SK-N-SH (cell line): ENCODE data around the gene RABL6. TPM values are rescaled to one million over a fixed set of nuclear protein-coding genes. Genes with fewer than 3 reads are reported as not detected.

Experiments
- CTCF ChIA-PET: fragments of 300-600, 350-600 bp; formaldehyde crosslinking; extraction: SDS; loops from one replicate; lab custom pipeline; 2021; lab: Yijun Ruan, JAX
- POLR2A ChIA-PET: fragments of 350-600 bp; sonication (Branson Sonifier 250); formaldehyde crosslinking; extraction: SDS; loops from one replicate; lab custom pipeline; 2020; ENCODE audit warnings: antibody characterized with exemption, inconsistent platforms; lab: Yijun Ruan, JAX
- DNase-seq: peaks from one replicate; pipeline ENCODE4 v3.0.0; 2012
- H2AFZ ChIP-seq: fragments of 200-600 bp; sonication (generic); 2 replicates; pipeline ENCODE4 v1.8.1; 2016; ENCODE audit warnings: antibody characterized with exemption, mild to moderate bottlenecking, low read depth
- H3F3A ChIP-seq: fragments of 200-600 bp; sonication (generic); replicated peaks from 2 replicates; pipeline ENCODE3; 2016; ENCODE audit warnings: antibody characterized with exemption, mild to moderate bottlenecking; ENCODE audit not compliant: insufficient read depth
- H3K27ac ChIP-seq, 2 experiments: fragments of 200-500 bp in 1 of 2; fragments of 200-600 bp in 1 of 2; sonication (Bioruptor generic) in 1 of 2; sonication (generic), shearing (Covaris generic) in 1 of 2; 2 replicates each; pipeline versions ENCODE4 v1.5.1 to v1.6.1; 2014 to 2016; ENCODE audit warnings: low read depth in 2 of 2, inconsistent platforms in 1 of 2, low read length in 1 of 2, mild to moderate bottlenecking in 1 of 2, mixed read lengths in 1 of 2
- H3K27me3 ChIP-seq: fragments of 200-600 bp; sonication (generic), shearing (Covaris generic); 2 replicates; pipeline ENCODE4 v1.6.1; 2016; ENCODE audit warnings: mixed run types; ENCODE audit not compliant: insufficient read depth
- H3K36me3 ChIP-seq, 2 experiments: fragments of 200-500 bp in 1 of 2; fragments of 200-600 bp in 1 of 2; sonication (Bioruptor generic) in 1 of 2; sonication (generic) in 1 of 2; replicated peaks in 1 of 2; 2 replicates each; pipeline versions ENCODE3 to v1.5.1; 2014 to 2016; ENCODE audit warnings: low read length in 1 of 2, mild to moderate bottlenecking in 1 of 2; ENCODE audit not compliant: insufficient read depth in 2 of 2, control insufficient read depth in 1 of 2
- H3K4me1 ChIP-seq, 2 experiments: fragments of 200-500 bp in 1 of 2; fragments of 200-600 bp in 1 of 2; sonication (Bioruptor generic) in 1 of 2; sonication (generic), shearing (Covaris generic) in 1 of 2; 2 replicates each; pipeline versions ENCODE4 v1.5.1 to v1.6.1; 2014 to 2016; ENCODE audit warnings: low read depth in 1 of 2, low read length in 1 of 2, mixed run types in 1 of 2; ENCODE audit not compliant: insufficient read depth in 2 of 2, control insufficient read depth in 1 of 2
- H3K4me2 ChIP-seq: fragments of 200-600 bp; sonication (generic), shearing (Covaris generic); 2 replicates; pipeline ENCODE4 v1.6.1; 2017; ENCODE audit warnings: mixed run types
- H3K4me3 ChIP-seq, 2 experiments: fragments of 200-500 bp in 1 of 2; fragments of 200-600 bp in 1 of 2; sonication (Bioruptor generic) in 1 of 2; sonication (generic), shearing (Covaris generic) in 1 of 2; 2 replicates each; pipeline versions ENCODE4 v1.5.1 to v1.8.1; 2014 to 2016; ENCODE audit warnings: low read depth in 2 of 2, inconsistent platforms in 1 of 2, low read length in 1 of 2, mild to moderate bottlenecking in 1 of 2, mixed read lengths in 1 of 2, moderate library complexity in 1 of 2
- H3K79me2 ChIP-seq: fragments of 200-600 bp; sonication (generic); 2 replicates; pipeline ENCODE4 v1.8.1; 2017; ENCODE audit warnings: mild to moderate bottlenecking; ENCODE audit not compliant: insufficient read depth
- H3K9ac ChIP-seq: fragments of 200-600 bp; sonication (generic); 2 replicates; pipeline ENCODE4 v1.6.1; 2017; ENCODE audit warnings: mixed run types
- H3K9me2 ChIP-seq: fragments of 200-600 bp; sonication (generic); 2 replicates; pipeline ENCODE4 v1.6.1; 2017; ENCODE audit warnings: mixed run types
- H3K9me3 ChIP-seq: fragments of 200-600 bp; sonication (generic); 2 replicates; pipeline ENCODE4 v1.6.1; 2017; ENCODE audit warnings: mixed run types, mild to moderate bottlenecking, moderate library complexity
- H4K20me1 ChIP-seq: fragments of 200-600 bp; sonication (generic); 2 replicates; pipeline ENCODE4 v1.6.1; 2017; ENCODE audit warnings: mild to moderate bottlenecking, mixed run types; ENCODE audit not compliant: insufficient read depth
- EP300 ChIP-seq, 2 experiments: IDR thresholded peaks; 2 replicates each; pipeline versions ENCODE4 v1.4.0 to v1.6.1; 2012; ENCODE audit warnings: borderline replicate concordance in 1 of 2, low read depth in 1 of 2, low read length in 1 of 2
- FOSL2 ChIP-seq: IDR thresholded peaks from 2 replicates; pipeline ENCODE4 v1.4.0; 2012; ENCODE audit warnings: low read depth, mild to moderate bottlenecking, moderate library complexity, borderline replicate concordance
- FOXM1 ChIP-seq: IDR thresholded peaks from 2 replicates; pipeline ENCODE4 v1.4.0; 2012; ENCODE audit warnings: low read depth, mild to moderate bottlenecking
- MAX ChIP-seq: IDR thresholded peaks from 2 replicates; pipeline ENCODE4 v1.4.0; 2012; ENCODE audit warnings: low read depth
- MXI1 ChIP-seq: IDR thresholded peaks from 2 replicates; pipeline ENCODE4 v1.6.1; 2012; ENCODE audit warnings: mild to moderate bottlenecking, low read depth, low read length, improper control_type of control experiment
- NFIC ChIP-seq: IDR thresholded peaks from 2 replicates; pipeline ENCODE4 v1.4.0; 2012; ENCODE audit warnings: borderline replicate concordance
- SMC3 ChIP-seq: IDR thresholded peaks from 2 replicates; pipeline ENCODE4 v1.6.1; 2012; ENCODE audit warnings: low read depth, low read length, improper control_type of control experiment
- YY1 ChIP-seq: IDR thresholded peaks from 2 replicates; pipeline ENCODE4 v1.4.0; 2012; ENCODE audit warnings: low read depth, mild to moderate bottlenecking
- WGBS: methylation state at CpG from one replicate; pipeline ENCODE4 v1.1.6; 2017; ENCODE audit warnings: low lambda C conversion rate; 5-methylcytosine and 5-hydroxymethylcytosine counted together
- polyA plus RNA-seq, 3 experiments: library from polyadenylated mRNA; depleted of rRNA; stranded (reverse); fragments of >200 nt; gene quantifications; 2 replicates each; pipeline ENCODE4 v1.2.3, GENCODE V29; 2012
- TF ChIP-seq, protein P1 (sequence below): IDR thresholded peaks from 2 replicates; pipeline ENCODE4; 2012
- TF ChIP-seq, protein P2 (sequence below): IDR thresholded peaks from 2 replicates; pipeline ENCODE4 v1.4.0; 2012; ENCODE audit warnings: low read depth, borderline replicate concordance

Gene RABL6
- polyA plus RNA-seq, 1 of the 3 experiments (the other 2 are of a cell fraction), result 43.6 TPM

DNA sequence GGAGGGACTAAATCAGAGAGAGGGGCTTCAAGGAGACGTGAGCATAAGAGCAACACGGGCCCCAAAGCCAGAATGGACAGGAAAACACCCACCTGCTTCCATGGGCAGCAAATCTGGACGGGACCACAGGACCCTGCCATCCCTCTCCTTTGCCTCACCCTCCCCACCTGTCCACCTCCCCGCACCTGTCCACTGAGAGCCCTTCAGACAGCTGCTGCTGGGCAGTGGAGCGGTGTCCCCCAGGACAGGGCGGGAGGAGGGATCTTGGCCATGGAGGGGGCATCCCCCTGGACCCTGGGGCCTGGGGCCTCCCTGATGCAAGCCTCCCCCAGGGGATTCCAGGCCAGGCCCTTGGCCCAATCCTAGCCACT lies 9.1 kb upstream of the RABL6 start (continued):
- TF ChIP-seq, protein P1, sequence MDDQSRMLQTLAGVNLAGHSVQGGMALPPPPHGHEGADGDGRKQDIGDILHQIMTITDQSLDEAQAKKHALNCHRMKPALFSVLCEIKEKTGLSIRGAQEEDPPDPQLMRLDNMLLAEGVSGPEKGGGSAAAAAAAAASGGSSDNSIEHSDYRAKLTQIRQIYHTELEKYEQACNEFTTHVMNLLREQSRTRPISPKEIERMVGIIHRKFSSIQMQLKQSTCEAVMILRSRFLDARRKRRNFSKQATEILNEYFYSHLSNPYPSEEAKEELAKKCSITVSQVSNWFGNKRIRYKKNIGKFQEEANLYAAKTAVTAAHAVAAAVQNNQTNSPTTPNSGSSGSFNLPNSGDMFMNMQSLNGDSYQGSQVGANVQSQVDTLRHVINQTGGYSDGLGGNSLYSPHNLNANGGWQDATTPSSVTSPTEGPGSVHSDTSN, result no peak

DNA sequence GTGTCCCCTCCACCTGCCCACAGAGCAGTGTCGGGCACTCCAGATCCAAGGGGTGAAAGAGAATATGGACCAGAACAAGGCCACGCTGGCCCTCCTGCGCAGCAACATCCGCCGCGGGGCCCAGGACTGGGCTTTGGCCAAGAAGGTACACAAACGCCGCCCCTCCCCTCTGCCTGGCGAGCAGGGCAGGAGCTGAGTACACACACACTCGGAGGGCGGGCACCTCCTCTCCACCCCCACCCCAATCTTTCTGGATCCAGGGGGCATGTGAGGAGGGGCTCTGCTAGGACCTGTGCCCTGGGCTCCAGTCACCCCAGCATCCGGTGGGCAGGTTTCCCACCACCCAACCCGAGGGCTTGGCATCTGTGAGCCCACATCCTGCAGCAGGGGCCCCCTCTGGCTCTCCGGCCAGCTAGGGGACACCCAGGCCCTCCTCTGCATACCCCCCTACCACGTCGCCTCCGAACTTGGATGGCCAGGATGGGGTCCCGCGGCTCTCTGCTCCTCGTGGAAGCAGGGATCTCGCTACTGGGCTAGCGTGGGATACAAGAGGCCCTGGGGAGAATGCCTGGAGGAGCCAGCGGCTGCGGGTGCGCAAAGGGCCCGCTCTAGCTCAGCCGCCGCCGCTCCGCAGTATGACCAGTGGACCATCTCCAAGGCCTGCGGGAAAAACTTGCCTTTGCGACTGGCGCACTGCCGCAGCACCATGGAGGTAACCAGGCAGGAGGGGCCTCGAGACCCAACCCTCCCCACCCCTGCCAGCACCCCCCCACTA lies 8.5 kb upstream of the RABL6 start:
- H3K27me3 ChIP-seq, result no peaks in the 10 kb centered on the region
- H3F3A ChIP-seq, result peaks cover 14% of the 10 kb centered on the region
- CTCF ChIA-PET, result interaction anchor here (1.3 to 2.8 kb wide), 5 partner anchors 8 to 145 kb away, joined by 4 to 11 read pairs (median 6); partner anchors contain the start of genes C8G, FBXW5, LCN8 and RABL6
- H3K4me2 ChIP-seq, result peak overlapping the region; percentile 97
- no peak for DNase-seq
- H2AFZ ChIP-seq, result no peak overlapping the region
- peak overlapping the region in 1 of 2 experiments; percentile 44; a peak in 3 of 4 replicates for H3K4me3 ChIP-seq
- no peaks in the 10 kb centered on the region for H3K36me3 ChIP-seq
- no peak overlapping the region; a peak in 1 of 4 replicates for H3K27ac ChIP-seq
- no peaks in the 10 kb centered on the region for H3K9me3 ChIP-seq
- TF ChIP-seq SMC3, result no peak
- TF ChIP-seq NFIC, result no peak
- no peak for TF ChIP-seq EP300 (IDR thresholded peaks at IDR 0.05; ENCODE audit: borderline replicate concordance in 1 of 2, low read depth in 1 of 2, low read length in 1 of 2)
- TF ChIP-seq, protein P2, sequence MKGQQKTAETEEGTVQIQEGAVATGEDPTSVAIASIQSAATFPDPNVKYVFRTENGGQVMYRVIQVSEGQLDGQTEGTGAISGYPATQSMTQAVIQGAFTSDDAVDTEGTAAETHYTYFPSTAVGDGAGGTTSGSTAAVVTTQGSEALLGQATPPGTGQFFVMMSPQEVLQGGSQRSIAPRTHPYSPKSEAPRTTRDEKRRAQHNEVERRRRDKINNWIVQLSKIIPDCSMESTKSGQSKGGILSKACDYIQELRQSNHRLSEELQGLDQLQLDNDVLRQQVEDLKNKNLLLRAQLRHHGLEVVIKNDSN, result no peak
- TF ChIP-seq FOXM1, result no peak
- no peak for TF ChIP-seq YY1
- no peaks in the 10 kb centered on the region for H4K20me1 ChIP-seq
- H3K9ac ChIP-seq, result no peak overlapping the region
- 67% methylated on average over 24 of the region's 35 CpGs for WGBS
- H3K4me1 ChIP-seq, result peaks cover 5 to 40% of the 10 kb centered on the region in 2 experiments; a peak in 2 of 4 replicates
- POLR2A ChIA-PET, result interaction anchor here (1.2 kb wide), 1 partner anchor 8 kb away, joined by 3 read pairs; the partner anchor contains the start of gene RABL6
- no peaks in the 10 kb centered on the region for H3K79me2 ChIP-seq
- no peaks in the 10 kb centered on the region for H3K9me2 ChIP-seq

- H3K4me3 ChIP-seq, result peak overlapping the region; percentile 51 to 66
- peak overlapping the region; percentile 25; the same call in 1 of the 2 replicates for H3K9ac ChIP-seq
- H3K27me3 ChIP-seq, result no peaks in the 10 kb centered on the region
- peak; percentile 97 for DNase-seq
- H3K9me3 ChIP-seq, result no peaks in the 10 kb centered on the region
- WGBS, result 3% methylated on average over 23 of the region's 63 CpGs
- H3K36me3 ChIP-seq, result peaks cover 0 to 3% of the 10 kb centered on the region in 2 experiments
- peak; percentile 11; the same call in 1 of the 2 replicates for TF ChIP-seq MXI1
- TF ChIP-seq MAX, result peak; percentile 30; the same call in 1 of the 2 replicates
- no peak for TF ChIP-seq FOSL2
- CTCF ChIA-PET, result interaction anchor here (0.8 to 2.8 kb wide), 9 partner anchors 10 to 144 kb away, joined by 3 to 14 read pairs (median 5); partner anchors contain the start of genes AJM1, C8G, FBXW5 and LCN8
- peak overlapping the region in 1 of 2 experiments; percentile 54; a peak in 2 of 4 replicates for H3K27ac ChIP-seq
- peaks cover 5 to 40% of the 10 kb centered on the region in 2 experiments; a peak in 2 of 4 replicates for H3K4me1 ChIP-seq
- H2AFZ ChIP-seq, result peak overlapping the region; percentile 74; the same call in 1 of the 2 replicates
- peaks cover 14% of the 10 kb centered on the region for H3F3A ChIP-seq
- peak overlapping the region; percentile 97 for H3K4me2 ChIP-seq
- no peaks in the 10 kb centered on the region for H3K9me2 ChIP-seq
- H3K79me2 ChIP-seq, result no peaks in the 10 kb centered on the region
- POLR2A ChIA-PET, result interaction anchor here (1.2 kb wide), 1 partner anchor 40 kb away, joined by 4 read pairs; no protein-coding TSS in a partner anchor
- no peaks in the 10 kb centered on the region for H4K20me1 ChIP-seq
Observed at GRCh38 chr9:136799854-136800657, 7.7 kb upstream of the RABL6 start.
